HL-60/S4 (cell line): Measurements from ENCODE around the gene EBP.
"Not testable (repeated sequence)": the region's sequence is repeated elsewhere in the genome, so short reads cannot be mapped to it uniquely, and the experiment has no call there.

Experiments
- in situ Hi-C: fragments of 300-500 bp; cut with MboI; formaldehyde crosslinking; loops from 2 replicates; pipeline ENCODE4 v1.14.3; 2022; ENCODE audit warnings: low sequenced_read_pairs

The EBP gene

DNA sequence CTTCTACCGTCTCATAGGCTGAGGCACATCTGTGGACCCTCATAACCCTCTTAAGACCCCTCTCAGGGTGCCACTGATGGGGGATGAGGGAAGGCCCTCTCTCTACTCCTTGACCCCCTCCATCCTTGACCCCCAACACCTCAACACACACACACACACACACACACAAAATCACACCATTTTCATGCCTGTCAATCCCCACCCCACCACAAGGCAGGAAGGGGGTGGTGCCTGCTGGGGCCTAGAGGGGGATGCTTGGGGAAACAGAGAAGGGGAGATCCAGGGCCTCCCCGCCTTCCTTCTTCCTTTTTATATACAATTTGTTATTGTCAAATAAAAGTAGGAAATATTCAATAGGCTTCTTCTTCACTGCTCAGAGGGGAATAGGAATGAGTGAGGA, 1.2 kb upstream of the EBP start:
- in situ Hi-C loops = no loop called here

DNA sequence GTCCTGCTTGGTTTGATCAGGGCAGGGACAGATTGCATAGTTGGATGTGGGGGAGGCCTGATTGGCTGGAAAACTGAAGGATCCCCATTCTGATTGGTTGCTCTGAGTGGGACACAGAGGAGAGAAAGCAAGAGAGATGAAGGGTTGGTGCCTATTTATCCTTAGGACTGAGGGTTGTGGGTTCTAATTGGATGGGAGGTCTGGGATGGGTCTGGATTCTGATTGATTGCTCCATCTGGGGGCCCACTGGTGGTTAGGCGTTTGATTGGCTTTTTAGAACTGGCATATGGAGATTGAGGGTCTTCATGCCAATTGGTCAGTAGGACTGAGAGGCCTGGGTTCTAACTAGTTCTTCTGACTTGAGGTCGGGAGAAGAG, 644 bp upstream of the EBP start:
- in situ Hi-C loops = no loop called here

DNA sequence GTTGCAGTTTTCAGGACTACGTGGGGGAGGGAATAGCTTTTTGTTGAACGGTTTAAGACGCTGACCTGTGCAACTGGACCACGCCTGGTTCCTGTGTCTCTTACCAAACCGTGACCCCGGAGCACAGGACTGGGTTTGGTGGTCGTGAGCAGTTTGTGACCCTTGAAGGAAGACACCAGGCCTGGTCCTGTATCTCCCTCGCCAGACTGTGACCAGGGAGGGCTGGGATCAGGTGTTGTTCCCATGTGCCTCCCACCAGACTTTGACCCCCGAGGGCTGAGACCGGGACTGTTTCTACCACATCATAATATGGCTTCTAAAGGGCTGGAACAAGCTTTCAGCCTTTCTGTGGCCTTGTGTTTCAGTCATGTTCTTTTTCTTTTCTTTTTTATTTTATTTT, 683 bp downstream of the EBP start:
- in situ Hi-C loops = no loop called here

DNA sequence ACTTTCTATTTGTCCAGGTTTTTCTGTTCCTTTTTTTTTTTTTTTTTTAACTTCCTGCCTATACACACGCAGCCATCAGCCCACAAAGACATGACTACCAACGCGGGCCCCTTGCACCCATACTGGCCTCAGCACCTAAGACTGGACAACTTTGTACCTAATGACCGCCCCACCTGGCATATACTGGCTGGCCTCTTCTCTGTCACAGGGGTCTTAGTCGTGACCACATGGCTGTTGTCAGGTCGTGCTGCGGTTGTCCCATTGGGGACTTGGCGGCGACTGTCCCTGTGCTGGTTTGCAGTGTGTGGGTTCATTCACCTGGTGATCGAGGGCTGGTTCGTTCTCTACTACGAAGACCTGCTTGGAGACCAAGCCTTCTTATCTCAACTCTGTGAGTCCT, 2.1 kb downstream of the EBP start:
- in situ Hi-C loops = no loop called here

DNA sequence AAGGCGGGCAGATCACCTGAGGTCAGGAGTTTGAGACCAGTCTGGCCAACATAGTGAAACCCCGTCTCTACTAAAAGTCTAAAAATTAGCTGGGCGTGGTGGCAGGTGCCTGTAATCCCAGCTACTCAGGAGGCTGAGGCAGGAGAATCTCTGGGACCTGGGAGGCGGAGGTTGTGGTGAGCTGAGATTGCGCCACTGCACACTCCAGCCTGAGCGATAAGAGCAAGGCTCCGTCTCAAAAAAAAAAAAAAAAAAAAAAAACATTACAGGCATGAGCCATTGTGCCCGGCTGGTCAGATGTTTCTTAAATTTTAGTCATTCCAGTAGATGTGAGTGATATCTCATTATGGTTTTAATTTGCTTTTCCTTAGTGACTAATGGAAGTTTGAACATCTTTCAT, 4.2 kb downstream of the EBP start:
- in situ Hi-C loops = not testable (repeated sequence)

DNA sequence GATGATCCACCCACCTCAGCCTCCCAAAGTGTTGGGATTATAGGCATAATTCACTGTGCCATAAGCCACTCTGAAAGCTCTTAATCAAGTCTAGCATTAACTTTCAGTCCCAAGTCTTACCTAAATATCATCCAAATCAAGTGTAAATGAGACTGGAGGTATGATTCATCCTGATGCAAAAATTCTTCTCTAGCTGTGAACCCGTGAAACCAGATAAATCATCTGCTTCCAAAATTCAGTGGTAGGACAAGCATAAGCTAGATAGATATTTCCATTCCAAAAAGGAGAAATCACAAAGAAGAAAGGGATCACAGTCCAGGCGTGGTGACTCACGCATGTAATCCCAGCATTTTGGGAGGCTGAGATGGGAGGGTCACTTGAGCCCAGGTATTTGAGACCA, 9.1 kb downstream of the EBP start:
- in situ Hi-C loops = no loop called here

DNA sequence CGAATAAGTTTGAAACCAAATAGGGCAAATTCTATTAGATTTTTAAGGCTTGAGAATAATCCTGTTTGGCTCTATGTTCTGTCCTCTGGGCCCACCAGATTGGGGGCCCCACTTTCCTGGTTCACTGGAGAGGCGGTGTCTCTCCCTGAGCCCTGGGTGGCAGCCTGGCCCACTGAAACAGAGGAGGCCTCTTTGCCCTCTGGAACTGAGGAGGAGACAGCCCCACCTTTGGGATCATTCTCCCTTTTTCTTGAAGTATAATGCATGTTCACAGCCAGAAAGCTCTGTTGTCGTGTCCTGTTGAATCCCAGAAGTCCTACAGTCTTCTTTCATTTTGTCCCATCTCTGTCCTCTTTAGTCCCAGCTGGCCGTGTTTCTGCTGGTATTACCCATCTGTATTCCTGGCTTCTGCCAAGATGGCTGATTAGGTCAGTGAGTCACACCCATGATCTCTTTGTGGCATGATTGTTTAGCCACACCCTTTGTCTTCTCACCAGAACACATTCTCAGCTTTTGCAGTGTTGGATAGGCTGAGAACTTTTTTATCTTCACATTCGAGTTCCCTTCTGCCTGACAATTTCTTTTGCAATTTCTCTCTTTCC, 9.9 kb downstream of the EBP start:
- in situ Hi-C loops = no loop called here

DNA sequence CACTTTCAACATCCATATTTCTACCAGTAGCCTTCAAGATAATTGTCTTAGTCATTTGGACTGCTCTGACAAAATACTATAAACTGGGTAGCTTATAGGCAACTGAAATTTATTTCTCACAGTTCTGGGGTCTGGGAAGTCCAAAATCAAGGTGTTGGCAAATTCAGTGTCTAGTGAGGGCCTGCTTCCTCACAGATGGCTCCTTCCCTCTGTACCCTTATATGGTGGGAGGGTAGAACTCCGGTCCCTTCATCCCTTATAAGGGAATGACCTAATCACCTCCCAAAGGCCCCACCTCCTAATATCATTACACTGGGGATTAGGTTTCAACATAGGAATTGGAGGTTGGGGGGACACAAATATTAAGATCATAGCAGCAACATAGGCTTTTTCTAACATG, 10.6 kb downstream of the EBP start:
- in situ Hi-C loops = no loop called here

DNA sequence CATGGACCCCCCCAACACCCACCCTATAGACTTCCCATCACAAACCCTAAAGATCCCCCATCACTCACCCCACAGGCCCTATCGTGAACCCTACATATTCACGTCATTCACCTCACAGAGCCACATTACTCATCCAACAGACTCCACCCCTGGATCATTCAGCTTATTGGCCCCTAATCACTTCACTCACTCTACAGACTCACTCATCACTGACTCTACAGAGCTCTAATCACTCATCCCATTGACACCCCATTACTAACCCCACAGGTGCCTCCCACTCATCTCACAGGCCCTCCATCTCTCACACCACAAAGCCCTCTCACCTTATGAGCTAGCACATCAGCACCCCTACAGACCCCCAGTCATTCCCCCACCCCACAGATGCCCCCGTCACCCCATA, 11.6 kb downstream of the EBP start:
- in situ Hi-C loops = no loop called here

DNA sequence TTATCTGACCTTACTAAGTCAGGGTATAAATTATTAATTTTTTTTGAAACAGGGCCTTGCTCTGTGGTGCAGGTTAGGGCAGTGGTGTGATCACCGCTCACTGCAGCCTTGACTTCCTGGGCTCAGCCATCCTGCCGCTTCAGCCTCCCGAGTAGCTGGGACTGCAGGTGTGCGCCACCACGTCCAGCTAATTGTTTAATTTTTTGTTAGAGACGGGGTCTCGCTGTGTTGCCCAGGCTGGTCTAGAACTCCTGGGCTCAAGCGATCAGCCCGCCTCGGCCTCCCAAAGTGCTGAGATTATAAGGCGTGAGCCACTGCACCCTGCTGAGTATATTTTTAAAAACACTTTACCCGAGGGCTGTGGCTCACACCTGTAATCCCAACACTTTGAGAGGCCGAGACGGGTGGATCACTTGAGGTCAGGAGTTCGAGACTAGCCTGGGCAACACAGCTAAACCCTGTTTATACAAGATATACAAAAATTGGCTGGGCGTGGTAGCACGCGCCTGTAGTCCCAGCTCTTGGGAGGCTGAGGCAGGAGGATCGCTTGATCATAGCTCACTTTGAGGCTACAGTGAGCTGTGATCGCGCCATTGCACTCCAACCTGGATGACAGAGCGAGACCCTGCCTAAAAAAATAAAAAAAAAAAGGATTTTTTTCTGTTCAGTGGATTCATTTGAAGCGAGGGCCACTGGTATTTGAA, 17.2 kb downstream of the EBP start:
- in situ Hi-C loops = no loop called here

DNA sequence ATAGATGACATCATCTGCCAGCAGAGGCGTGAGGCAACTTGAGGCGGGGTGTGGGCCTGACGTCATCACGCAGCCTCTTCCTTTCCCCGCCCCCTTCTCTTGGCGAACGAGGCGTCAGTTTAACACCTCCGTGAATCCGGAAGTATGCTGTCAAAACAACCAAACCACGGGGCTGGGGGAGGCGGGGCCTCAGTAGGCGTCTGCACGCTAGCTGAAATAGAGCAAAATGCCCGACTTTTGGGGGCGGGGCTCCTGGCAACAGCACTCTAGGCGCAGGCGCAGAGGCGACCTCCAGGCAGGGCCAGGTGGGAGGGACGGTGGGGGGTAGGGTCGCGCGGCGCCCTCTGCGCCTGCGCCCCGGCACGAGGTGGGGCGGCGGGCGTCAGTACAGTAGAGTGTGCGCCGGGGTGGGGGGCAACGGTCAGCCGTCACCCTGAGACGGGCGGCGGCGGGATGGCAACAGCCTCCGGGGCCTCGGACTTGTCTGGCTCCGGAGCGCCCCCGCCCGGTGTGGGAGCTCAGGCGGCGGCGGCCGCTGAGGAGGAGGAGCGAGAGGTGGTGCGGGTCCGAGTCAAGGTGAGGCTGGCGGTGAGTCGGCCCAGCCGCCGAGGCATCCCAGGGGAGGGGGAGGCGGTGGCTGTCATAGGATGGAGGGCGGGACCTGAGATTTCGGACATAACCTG, 17.9 kb downstream of the EBP start, which contains the start of gene TBC1D25:
Gene TBC1D25 (plus strand): TSS at position 370 of the 683 bp plus-strand sequence. CDS start 84 bp downstream, at position 454.
- in situ Hi-C loops = no loop called here

DNA sequence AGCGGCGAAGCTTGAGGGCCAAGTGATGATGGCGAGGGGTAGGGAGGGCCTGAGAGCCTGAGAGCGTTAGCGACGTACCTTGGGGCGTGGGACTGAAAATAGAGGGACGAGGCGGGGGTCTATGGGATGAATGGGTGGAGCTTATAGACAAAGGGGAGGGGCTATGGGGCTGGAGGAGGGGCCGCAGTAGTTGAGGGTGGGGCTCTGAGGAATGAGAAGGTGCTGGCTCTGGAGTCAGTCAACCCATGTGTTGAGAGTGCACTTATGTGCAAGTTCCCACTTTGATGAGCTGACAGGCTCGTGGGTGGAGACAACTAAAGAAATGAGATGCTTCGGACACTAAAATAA, 18.4 kb downstream of the EBP start:
- in situ Hi-C loops = no loop called here

DNA sequence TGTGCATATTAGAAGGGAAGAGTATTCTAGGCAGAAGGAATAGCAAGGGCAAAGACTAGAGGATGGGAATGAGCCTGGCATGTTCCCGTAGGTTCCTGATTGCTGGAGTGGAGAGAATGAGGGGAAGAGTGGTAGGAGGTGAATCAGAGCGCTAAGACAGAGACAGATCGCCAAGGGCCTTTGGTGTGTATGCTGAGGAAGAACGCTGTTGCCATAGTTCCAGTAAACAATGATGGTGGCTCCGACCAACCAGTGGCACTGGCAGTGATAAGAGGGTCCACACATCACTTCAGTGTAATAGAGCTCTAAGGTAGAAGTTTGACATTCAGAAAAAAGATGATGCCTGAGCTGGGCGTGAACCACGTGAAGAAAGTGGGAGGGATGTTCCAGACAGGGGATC, 18.9 kb downstream of the EBP start:
- in situ Hi-C loops = no loop called here

DNA sequence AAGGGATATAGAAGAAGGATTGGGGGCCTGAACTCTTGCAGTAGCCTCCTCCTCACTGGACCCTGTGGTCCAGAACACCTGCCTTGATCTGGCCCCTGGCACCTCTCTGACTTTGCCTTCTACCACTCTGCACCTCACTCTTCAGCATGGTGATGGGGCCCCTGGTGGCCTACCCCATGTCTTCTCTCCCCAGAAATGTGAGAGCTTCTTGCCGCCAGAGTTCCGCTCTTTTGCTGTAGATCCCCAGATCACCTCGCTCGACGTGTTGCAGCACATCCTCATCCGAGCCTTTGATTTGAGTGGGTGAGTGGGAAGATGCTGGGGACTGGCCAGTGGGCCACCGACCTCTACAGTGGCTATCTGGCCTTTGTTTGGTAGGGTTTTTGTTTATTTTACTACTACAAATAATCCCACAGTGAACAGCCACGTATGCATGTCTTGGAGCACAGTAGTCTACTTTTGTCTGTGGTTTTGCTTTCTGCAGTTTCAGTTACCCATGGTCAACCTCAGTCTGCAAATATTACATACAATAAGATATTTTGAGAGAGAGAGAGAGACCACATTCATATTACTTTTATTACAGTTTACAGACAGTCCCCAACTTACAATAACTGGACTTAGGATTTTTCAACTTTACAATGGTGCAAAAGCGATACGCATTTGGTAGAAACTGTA, 19.7 kb downstream of the EBP start:
- in situ Hi-C loops = no loop called here

DNA sequence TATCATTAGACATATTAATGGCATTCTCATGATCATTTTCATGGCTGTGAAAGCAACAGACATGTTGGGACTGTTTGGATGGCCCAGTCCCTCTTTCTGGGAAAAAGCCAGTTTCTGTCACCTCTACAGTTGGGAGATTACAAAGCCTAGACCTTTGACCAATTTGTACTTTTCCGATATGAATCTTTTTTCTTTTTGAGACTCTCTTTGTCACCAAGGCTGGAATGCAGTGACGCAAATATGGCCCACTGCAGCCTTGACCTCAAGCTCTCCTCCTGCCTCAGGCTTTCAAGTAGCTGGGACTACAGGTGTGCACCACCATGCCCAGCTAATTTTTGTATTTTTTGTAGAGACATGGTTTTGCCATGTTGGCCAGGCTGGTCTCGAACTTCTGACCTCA, 27.3 kb downstream of the EBP start:
- in situ Hi-C loops = no loop called here

DNA sequence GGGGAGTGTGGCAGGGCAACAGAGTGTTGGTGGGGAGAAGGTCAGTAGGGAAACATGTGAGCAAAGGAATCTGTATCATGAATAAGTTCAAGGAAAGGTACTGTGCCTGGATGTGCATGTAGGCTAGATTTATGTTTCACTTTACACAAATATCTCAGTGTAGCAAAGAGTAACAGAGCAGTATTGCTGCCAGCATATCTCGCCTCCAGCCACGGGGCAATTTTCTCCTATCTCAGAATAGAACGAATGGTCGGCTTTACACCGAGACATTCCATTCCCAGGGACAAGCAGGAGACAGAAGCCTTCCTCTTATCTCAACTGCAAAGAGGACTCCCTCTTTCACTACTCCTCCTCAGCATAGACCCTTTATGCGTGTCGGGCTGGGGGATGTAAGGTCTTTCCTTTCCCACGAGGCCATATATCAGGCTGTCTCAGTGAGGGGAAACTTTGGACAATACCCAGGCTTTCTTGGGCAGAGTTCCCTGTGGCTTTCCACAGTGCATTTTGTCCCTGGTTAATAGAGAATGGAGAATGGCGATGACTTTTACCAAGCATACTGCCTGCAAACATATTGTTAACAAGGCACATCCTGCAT, 34.2 kb downstream of the EBP start:
- in situ Hi-C loops = not testable (repeated sequence)

DNA sequence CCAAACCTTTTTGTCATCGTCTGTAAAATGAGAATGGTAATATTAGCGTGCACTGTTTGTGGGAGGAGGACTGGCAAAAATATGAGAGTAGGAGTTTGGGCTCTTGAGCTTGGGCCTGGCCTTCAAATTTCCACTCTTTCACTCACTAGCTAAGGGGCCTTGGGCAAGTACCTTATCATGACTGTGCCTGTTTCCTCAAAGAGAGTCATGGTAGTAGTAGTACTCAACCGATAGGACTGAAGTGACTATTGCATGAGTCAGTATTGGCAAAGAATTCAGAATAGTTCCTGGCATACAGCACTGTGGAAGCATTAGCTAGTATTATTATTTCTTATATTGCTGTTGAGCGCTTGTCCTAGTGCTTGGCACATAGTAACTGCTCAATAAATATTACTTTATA, 36.7 kb downstream of the EBP start:
- in situ Hi-C loops = no loop called here

DNA sequence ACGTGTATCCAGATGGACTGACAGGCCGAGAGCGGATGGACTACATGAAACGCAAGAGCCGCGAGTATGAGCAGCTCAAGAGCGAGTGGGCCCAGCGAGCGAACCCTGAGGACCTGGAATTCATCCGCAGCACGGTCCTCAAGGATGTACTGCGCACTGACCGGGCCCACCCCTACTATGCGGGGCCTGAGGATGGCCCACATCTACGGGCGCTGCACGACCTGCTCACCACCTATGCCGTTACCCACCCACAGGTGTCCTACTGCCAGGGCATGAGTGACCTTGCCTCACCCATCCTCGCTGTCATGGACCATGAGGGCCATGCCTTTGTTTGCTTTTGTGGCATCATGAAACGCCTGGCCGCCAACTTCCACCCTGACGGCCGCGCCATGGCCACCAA, 38.0 kb downstream of the EBP start:
- in situ Hi-C loops = no loop called here

DNA sequence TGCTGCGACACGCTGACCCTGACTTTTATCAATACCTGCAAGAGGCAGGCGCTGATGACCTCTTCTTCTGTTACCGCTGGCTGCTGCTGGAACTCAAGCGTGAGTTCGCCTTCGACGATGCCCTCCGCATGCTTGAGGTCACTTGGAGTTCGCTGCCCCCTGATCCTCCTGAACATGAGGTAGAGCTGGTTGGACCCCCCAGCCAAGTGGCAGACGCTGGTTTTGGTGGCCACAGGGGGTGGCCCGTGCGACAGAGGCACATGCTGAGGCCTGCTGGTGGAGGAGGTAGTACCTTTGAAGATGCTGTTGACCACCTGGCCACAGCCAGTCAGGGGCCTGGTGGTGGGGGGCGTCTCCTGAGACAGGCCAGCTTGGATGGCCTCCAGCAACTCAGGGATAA, 38.4 kb downstream of the EBP start:
- in situ Hi-C loops = no loop called here

DNA sequence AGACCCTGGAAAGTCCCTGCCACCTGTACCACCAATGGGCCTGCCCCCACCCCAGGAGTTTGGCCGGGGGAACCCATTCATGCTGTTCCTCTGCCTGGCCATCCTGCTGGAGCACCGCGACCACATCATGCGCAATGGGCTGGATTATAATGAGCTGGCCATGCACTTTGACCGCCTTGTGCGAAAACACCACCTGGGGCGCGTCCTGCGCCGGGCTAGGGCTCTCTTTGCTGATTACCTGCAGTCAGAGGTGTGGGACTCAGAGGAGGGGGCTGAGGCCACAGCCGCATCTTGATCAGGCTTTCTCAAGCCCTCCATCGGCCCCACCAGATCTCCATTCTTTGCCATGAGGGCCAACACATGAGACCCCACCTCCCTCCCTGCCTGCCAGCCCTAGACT, 39.1 kb downstream of the EBP start:
- in situ Hi-C loops = no loop called here

DNA sequence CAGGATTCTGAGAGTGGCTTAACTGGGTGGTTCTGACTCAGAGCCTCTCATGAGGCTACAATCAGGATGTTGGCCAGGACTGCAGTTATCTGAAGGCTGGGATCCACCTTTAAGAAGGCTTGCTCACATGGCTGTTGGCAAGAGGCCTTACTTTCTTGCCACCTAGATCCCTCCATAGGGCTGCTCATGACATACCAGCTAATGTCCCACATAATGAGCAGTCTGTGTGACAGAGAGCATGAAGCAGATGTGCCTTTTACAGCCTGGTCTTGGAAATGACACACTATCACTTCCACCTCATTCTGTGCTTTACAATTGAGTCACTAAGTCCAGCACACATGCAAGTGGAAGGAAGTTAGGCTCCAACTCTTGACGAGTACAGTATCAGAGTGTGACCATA, 48.4 kb downstream of the EBP start:
- in situ Hi-C loops = no loop called here
